Breast epithelium (tissue), 3 donors: ENCODE data around the gene NR2E1.

Experiments used
- POLR2A ChIP-seq: fragments of 450-650 bp; IDR thresholded peaks from one replicate; pipeline ENCODE4 v1.6.1; 2016; ENCODE audit warnings: antibody characterized with exemption, mild to moderate bottlenecking, moderate library complexity
- POLR2AphosphoS5 ChIP-seq, 3 donors: sonication (generic); formaldehyde crosslinking; IDR thresholded peaks; one replicate each; pipeline ENCODE4 v1.6.1; 2017; ENCODE audit warnings: antibody characterized with exemption in 3 of 3
- TF ChIP-seq, protein P1 (sequence below), 3 donors: fragments of 450-650 bp; IDR thresholded peaks; one replicate each; pipeline ENCODE4 v1.5.1; 2016 to 2017; ENCODE audit warnings: antibody characterized with exemption in 3 of 3, mild to moderate bottlenecking in 3 of 3, moderate library complexity in 3 of 3

DNA sequence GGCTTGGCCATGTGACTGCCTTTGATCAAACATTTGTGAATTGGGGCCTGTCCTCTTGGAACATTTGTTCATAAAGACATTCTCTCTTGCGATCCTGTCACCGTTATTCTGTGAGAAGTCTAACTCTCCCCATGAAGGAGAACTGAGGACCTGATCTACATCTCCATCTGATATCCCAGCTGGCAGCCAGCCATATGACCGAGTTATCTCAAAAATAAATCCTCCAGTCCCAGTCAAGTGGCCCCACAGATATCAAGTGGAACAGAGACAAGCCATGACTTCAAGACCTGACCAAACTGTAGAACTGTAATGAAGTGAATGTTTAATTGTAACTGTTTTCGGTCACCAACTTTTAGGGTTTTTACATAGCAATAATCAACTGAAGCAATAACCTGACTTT is 69.3 kb downstream of the NR2E1 start:
- TF ChIP-seq, protein P1, sequence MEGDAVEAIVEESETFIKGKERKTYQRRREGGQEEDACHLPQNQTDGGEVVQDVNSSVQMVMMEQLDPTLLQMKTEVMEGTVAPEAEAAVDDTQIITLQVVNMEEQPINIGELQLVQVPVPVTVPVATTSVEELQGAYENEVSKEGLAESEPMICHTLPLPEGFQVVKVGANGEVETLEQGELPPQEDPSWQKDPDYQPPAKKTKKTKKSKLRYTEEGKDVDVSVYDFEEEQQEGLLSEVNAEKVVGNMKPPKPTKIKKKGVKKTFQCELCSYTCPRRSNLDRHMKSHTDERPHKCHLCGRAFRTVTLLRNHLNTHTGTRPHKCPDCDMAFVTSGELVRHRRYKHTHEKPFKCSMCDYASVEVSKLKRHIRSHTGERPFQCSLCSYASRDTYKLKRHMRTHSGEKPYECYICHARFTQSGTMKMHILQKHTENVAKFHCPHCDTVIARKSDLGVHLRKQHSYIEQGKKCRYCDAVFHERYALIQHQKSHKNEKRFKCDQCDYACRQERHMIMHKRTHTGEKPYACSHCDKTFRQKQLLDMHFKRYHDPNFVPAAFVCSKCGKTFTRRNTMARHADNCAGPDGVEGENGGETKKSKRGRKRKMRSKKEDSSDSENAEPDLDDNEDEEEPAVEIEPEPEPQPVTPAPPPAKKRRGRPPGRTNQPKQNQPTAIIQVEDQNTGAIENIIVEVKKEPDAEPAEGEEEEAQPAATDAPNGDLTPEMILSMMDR (IDR thresholded peaks at IDR 0.05), result no peak
- TF ChIP-seq POLR2A (no peak), POLR2AphosphoS5 (IDR thresholded peaks at IDR 0.05) (no peak)
